Measurements from ENCODE around the gene MEAF6. TPM values are rescaled to one million over a fixed set of nuclear protein-coding genes. Genes with fewer than 3 reads are reported as not detected.

The MEAF6 gene
- total RNA-seq, 1 experiment from 2014 or later = 51.6 TPM

GRCh38 chr1:37553927-37554808, 39.6 kb upstream of the MEAF6 start, which contains the start of gene SNIP1:
Gene SNIP1, minus strand, starts transcription at chr1:37554293. Its CDS starts 64 bp downstream, at chr1:37554229.
- H3K4me2 ChIP-seq (ENCODE audit: insufficient read depth, insufficient read length, low read length) = peak within 1 kb of the TSS; percentile 92
- no CpG with 5 or more reads among the region's 54 CpGs for WGBS (ENCODE audit: extremely low coverage, insufficient read length, low lambda C conversion rate)
- no peak within 1 kb of the TSS for H4K91ac ChIP-seq (ENCODE audit: insufficient read length, low read depth, low read length)
- no peaks in the 10 kb centered on the region for H4K20me1 ChIP-seq (ENCODE audit: control insufficient read depth, insufficient read depth, insufficient read length)
- H2BK5ac ChIP-seq (ENCODE audit: insufficient read length, low read length) = peak within 1 kb of the TSS; percentile 48
- H2AK5ac ChIP-seq (ENCODE audit: insufficient read length, low read length) = no peak within 1 kb of the TSS
- no peak within 1 kb of the TSS for H2BK15ac ChIP-seq (ENCODE audit: low read depth, low read length)
- peak within 1 kb of the TSS; percentile 96 for H3K18ac ChIP-seq (ENCODE audit: insufficient read length, low read depth, low read length)
- H4K5ac ChIP-seq (ENCODE audit: insufficient read length, low read depth, low read length) = peak within 1 kb of the TSS; percentile 87
- Mint-ChIP-seq H3K36me3 (ENCODE audit: insufficient read depth in 1 of 3, low read depth in 3 of 3) (peaks cover 5 to 34% (median 30%) of the 10 kb centered on the region in 3 experiments; a peak in 5 of 7 replicates), H3K4me3 (peak within 1 kb of the TSS; percentile 95 to 99), H3K27me3 (ENCODE audit: low read depth) (peaks cover 4% of the 10 kb centered on the region), H3K9me3 (peaks cover 5 to 6% of the 10 kb centered on the region in 2 experiments; a peak in 3 of 5 replicates), H3K27ac (peak within 1 kb of the TSS; percentile 97 to 98 (median 97)), H3K4me1 (peaks cover 27 to 30% of the 10 kb centered on the region in 2 experiments)
- H2BK20ac ChIP-seq (ENCODE audit: low read depth, low read length, poor library complexity, severe bottlenecking) = no peak within 1 kb of the TSS
- H3K79me2 ChIP-seq (ENCODE audit: insufficient read depth, low read length) = no peaks in the 10 kb centered on the region; the same call in 1 of the 2 replicates
- peak within 1 kb of the TSS; percentile 26 for H3K56ac ChIP-seq (ENCODE audit: insufficient read length, low read depth, low read length)
- no peak within 1 kb of the TSS for H3T11ph ChIP-seq (ENCODE audit: low read length)
- H2AFZ ChIP-seq (ENCODE audit: low read length) = no peak within 1 kb of the TSS
- TF ChIP-seq CTCF (conservative IDR thresholded peaks at IDR 0.05) = no peak
- H3K79me1 ChIP-seq (ENCODE audit: insufficient read depth, low read depth, low read length, poor library complexity, severe bottlenecking) = no peaks in the 10 kb centered on the region
- H3K27me3 ChIP-seq (ENCODE audit: insufficient read depth, low read length) = no peaks in the 10 kb centered on the region
- no peak within 1 kb of the TSS for H2BK12ac ChIP-seq (ENCODE audit: insufficient read length, low read depth, low read length)
- H3K27ac ChIP-seq (ENCODE audit: insufficient read length, low read depth, low read length) = no peak within 1 kb of the TSS
- peak within 1 kb of the TSS; percentile 97 for H3K9ac ChIP-seq (ENCODE audit: extremely low read depth, insufficient read length, low read length)
- peak within 1 kb of the TSS; percentile 36 for H4K8ac ChIP-seq (replicated peaks; ENCODE audit: insufficient read length, low read depth, low read length)
- H2BK120ac ChIP-seq (ENCODE audit: low read depth, low read length, poor library complexity, severe bottlenecking) = no peak within 1 kb of the TSS
- peak within 1 kb of the TSS; percentile 95 for H3K14ac ChIP-seq (ENCODE audit: insufficient read depth, low read length)
- peaks cover 12% of the 10 kb centered on the region for H3K23me2 ChIP-seq (ENCODE audit: insufficient read length, low read depth, low read length, poor library complexity, severe bottlenecking)
- no peak within 1 kb of the TSS for H3K23ac ChIP-seq (ENCODE audit: insufficient read length, low read depth, low read length)
- H3K4me1 ChIP-seq (ENCODE audit: insufficient read depth, low read length) = no peaks in the 10 kb centered on the region
- H3K4ac ChIP-seq (ENCODE audit: low read depth, low read length) = no peak within 1 kb of the TSS
- peak; percentile 94 for DNase-seq
- no peaks in the 10 kb centered on the region for H3K9me3 ChIP-seq (ENCODE audit: control insufficient read depth, low read depth, low read length)
